ENCODE results near the gene EPB41L4A. TPM values are rescaled to one million over a fixed set of nuclear protein-coding genes. Genes with fewer than 3 reads are reported as not detected.

Gene EPB41L4A
- total and polyA plus RNA-seq, 11 donors, result 6.4 to 34.5 (median 16.2) TPM

- Histone ChIP-seq H3K9me3 (no peaks in the 10 kb centered on the region), H3K4me1 (peaks cover 0 to 36% (median 17%) of the 10 kb centered on the region in 12 donors), H3K27me3 (no peaks in the 10 kb centered on the region), H3K27ac (peak overlapping the region in 1 of 12 donors; percentile 15), H3K36me3 (no peaks in the 10 kb centered on the region), H3K4me3 (no peak overlapping the region)
- TF ChIP-seq CTCF (IDR thresholded peaks at IDR 0.05) (no peak), POLR2A (IDR thresholded peaks at IDR 0.05) (no peak)
- ATAC-seq (peak; percentile 72 to 85 (median 80)), DNase-seq (peak in 4 of 5 donors; percentile 46 to 63 (median 56))
- intact Hi-C loops (cut with DNase I), result loop anchor here in 9 of 10 donors (5.0 to 10.0 kb wide), 12 partner anchors 128 to 988 kb away; partner anchors contain the start of gene NREP (in 4 of the 9)
- 27 to 53% (median 41%) methylated on average over 3 of the region's 3 CpGs for WGBS, 4 donors
These were observed 276.3 kb downstream of the EPB41L4A start for GRCh38 chr5:112142769-112143270.

- intact Hi-C loops (cut with DNase I), result loop anchor here in 9 of 10 donors (5.0 to 10.0 kb wide), 12 partner anchors 127 to 987 kb away; partner anchors contain the start of gene NREP (in 4 of the 9)
- H3K4me1 ChIP-seq, result peaks cover 0 to 32% (median 15%) of the 10 kb centered on the region in 12 donors
- no peak overlapping the region for H3K4me3 ChIP-seq
- no peaks in the 10 kb centered on the region for H3K9me3 ChIP-seq
- H3K36me3 ChIP-seq, result no peaks in the 10 kb centered on the region
- no peaks in the 10 kb centered on the region for H3K27me3 ChIP-seq
- WGBS, 4 donors, result 82 to 88% (median 86%) methylated on average over 3 of the region's 3 CpGs
- H3K27ac ChIP-seq, result no peak overlapping the region
- TF ChIP-seq POLR2A (IDR thresholded peaks at IDR 0.05) (no peak), CTCF (IDR thresholded peaks at IDR 0.05) (no peak)
- DNase-seq (no peak), ATAC-seq (no peak)
These were observed 277.5 kb downstream of the EPB41L4A start for GRCh38 chr5:112141582-112141981.

DNA sequence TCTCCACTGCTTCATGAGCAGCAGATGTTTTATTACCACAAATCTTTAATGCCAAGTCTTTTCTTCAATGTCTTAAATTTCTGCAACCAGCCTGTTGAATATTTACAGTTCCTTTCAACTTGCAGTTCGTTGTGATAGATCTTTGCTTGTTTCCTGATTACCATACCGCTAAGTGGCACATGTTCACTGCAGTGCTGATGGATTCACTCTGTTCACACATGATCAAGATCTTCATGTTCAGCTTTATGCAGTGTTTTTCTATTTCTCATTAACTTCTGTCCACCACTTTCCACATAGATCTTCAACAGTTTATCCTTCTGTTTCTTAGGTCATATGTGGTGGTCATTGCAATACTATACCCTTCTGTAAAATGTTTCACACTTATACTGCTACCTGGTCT lies 280.6 kb downstream of the EPB41L4A start:
- no peak for TF ChIP-seq POLR2A (IDR thresholded peaks at IDR 0.05)
- no peak for TF ChIP-seq CTCF (IDR thresholded peaks at IDR 0.05)
- intact Hi-C loops (cut with DNase I), result loop anchor here in 1 of 10 donors (5.0 kb wide), 1 partner anchor 131 kb away; no protein-coding TSS in a partner anchor
- Histone ChIP-seq H3K4me1 (peaks cover 0 to 17% (median 10%) of the 10 kb centered on the region in 12 donors), H3K27me3 (no peaks in the 10 kb centered on the region), H3K9me3 (no peaks in the 10 kb centered on the region), H3K27ac (no peak overlapping the region), H3K36me3 (no peaks in the 10 kb centered on the region), H3K4me3 (no peak overlapping the region)
- 84 to 92% (median 88%) methylated on average over 2 of the region's 2 CpGs for WGBS, 4 donors
- DNase-seq, result no peak
- no peak for ATAC-seq

- no peak overlapping the region for H3K27ac ChIP-seq
- TF ChIP-seq CTCF (IDR thresholded peaks at IDR 0.05) (no peak), POLR2A (IDR thresholded peaks at IDR 0.05) (no peak)
- H3K4me1 ChIP-seq, result peaks cover 0 to 1% (median 0%) of the 10 kb centered on the region in 12 donors
- DNase-seq, result peak in 3 of 5 donors; percentile 25 to 36 (median 35)
- H3K9me3 ChIP-seq, result peaks cover 0 to 7% (median 0%) of the 10 kb centered on the region in 12 donors
- 31 to 49% (median 37%) methylated on average over 6 of the region's 6 CpGs for WGBS, 4 donors
- no peaks in the 10 kb centered on the region for H3K27me3 ChIP-seq
- no peaks in the 10 kb centered on the region for H3K36me3 ChIP-seq
- no peak overlapping the region for H3K4me3 ChIP-seq
- ATAC-seq, result peak in 2 of 4 donors; percentile 45 to 77
- intact Hi-C loops (cut with DNase I), result loop anchor here in 1 of 10 donors (5.0 kb wide), 1 partner anchor 129 kb away; no protein-coding TSS in a partner anchor
These were observed 282.3 kb downstream of the EPB41L4A start for GRCh38 chr5:112136773-112137172.
